Panc1 (cell line): ENCODE data around the gene ADAMTS13. TPM values are rescaled to one million over a fixed set of nuclear protein-coding genes. Genes with fewer than 3 reads are reported as not detected.

ENCODE experiments used
- ATAC-seq: fragments of 200-7000 bp; cut with Tn5 transposase; 2 replicates; pipeline ENCODE4 v1.9.1; 2020; ENCODE audit warnings: mild to moderate bottlenecking, moderate library complexity
- BruUV-seq: library from RNA; stranded (reverse); fragments of 400-500 nt; replicated peaks from 2 replicates; lab custom pipeline; 2021; lab: Mats Ljungman, UMichigan
- CTCF ChIA-PET: fragments of 300-600 bp; sonication (Branson Sonifier 250); formaldehyde crosslinking; loops from one replicate; lab custom pipeline; 2022; ENCODE audit warnings: antibody characterized with exemption; lab: Charles Lee
- POLR2A ChIA-PET: fragments of 300-600 bp; sonication (Branson Sonifier 250); formaldehyde crosslinking; loops from one replicate; lab custom pipeline; 2022; ENCODE audit warnings: antibody characterized with exemption; lab: Charles Lee
- DNase-seq: peaks from one replicate; pipeline ENCODE4 v3.0.0-alpha.2; 2010; ENCODE audit warnings: low read depth, low spot score
- H3K27ac ChIP-seq: 2 replicates; pipeline ENCODE4 v1.5.1; 2011; ENCODE audit warnings: mild to moderate bottlenecking, low read length, inconsistent platforms
- H3K27me3 ChIP-seq: fragments of 200-500 bp; sonication (Bioruptor generic); 2 replicates; pipeline ENCODE4 v1.6.0; 2014; ENCODE audit warnings: low read length, inconsistent platforms; ENCODE audit not compliant: control insufficient read depth, insufficient read depth
- H3K36me3 ChIP-seq: fragments of 200-500 bp; sonication (Bioruptor generic); 2 replicates; pipeline ENCODE4 v1.5.1; 2014; ENCODE audit warnings: inconsistent platforms, mild to moderate bottlenecking, low read length, moderate library complexity; ENCODE audit not compliant: control insufficient read depth, insufficient read depth
- H3K4me1 ChIP-seq: 2 replicates; pipeline ENCODE4 v1.5.1; 2011; ENCODE audit warnings: inconsistent platforms, mild to moderate bottlenecking, low read length, moderate library complexity; ENCODE audit not compliant: control insufficient read depth, insufficient read depth
- H3K4me3 ChIP-seq, 2 experiments: 2 replicates each; pipeline ENCODE4 v1.5.1; 2011 to 2012; ENCODE audit warnings: low read depth in 2 of 2, low read length in 2 of 2, mild to moderate bottlenecking in 2 of 2, inconsistent platforms in 1 of 2, moderate library complexity in 1 of 2
- H3K9me3 ChIP-seq: fragments of 200-500 bp; sonication (Bioruptor generic); 2 replicates; pipeline ENCODE4 v1.5.1; 2014; ENCODE audit warnings: low read depth, mild to moderate bottlenecking, inconsistent platforms, low read length, moderate library complexity; ENCODE audit not compliant: control insufficient read depth, insufficient read depth
- POLR2AphosphoS5 ChIP-seq: IDR thresholded peaks from 2 replicates; pipeline ENCODE4 v1.6.1; 2012; ENCODE audit warnings: mild to moderate bottlenecking, low read depth, low read length, moderate library complexity
- SIN3A ChIP-seq: IDR thresholded peaks from 2 replicates; pipeline ENCODE4 v1.6.1; 2012; ENCODE audit warnings: low read depth, mild to moderate bottlenecking, low read length, moderate library complexity, borderline replicate concordance; ENCODE audit not compliant: insufficient read depth
- TCF7L2 ChIP-seq: IDR thresholded peaks from 2 replicates; pipeline ENCODE4 v1.6.1; 2011; ENCODE audit warnings: mild to moderate bottlenecking, low read depth, low read length, inconsistent platforms
- in situ Hi-C: cut with HindIII; loops from 2 replicates; pipeline ENCODE4 v1.10.0; 2016; ENCODE audit warnings: low sequenced_read_pairs, low pct_unique_long_range_greater_than_20kb
- intact Hi-C: fragments of 100-400 bp; cut with micrococcal nuclease; formaldehyde crosslinking; loops from one replicate; pipeline ENCODE4 v1.10.0; 2022; ENCODE audit not compliant: unreplicated experiment
- total RNA-seq: library from RNA; stranded (reverse); gene quantifications from one replicate; pipeline ENCODE4 v1.2.1, GENCODE V29; 2021; ENCODE audit not compliant: unreplicated experiment
- TF ChIP-seq, protein P1 (sequence below): fragments of 450-650 bp; IDR thresholded peaks from 2 replicates; pipeline ENCODE4 v1.5.1; 2017; ENCODE audit warnings: mild to moderate bottlenecking
- TF ChIP-seq, protein P2 (sequence below), 2 experiments: IDR thresholded peaks; 2 replicates each; pipeline ENCODE4 v1.6.1; 2011 to 2012; ENCODE audit warnings: low read depth in 2 of 2, control low read depth in 1 of 2, low read length in 1 of 2, mild to moderate bottlenecking in 1 of 2, moderate library complexity in 1 of 2; ENCODE audit not compliant: insufficient read depth in 1 of 2

The ADAMTS13 gene
- total RNA-seq, 1 experiment from 2014 or later, result 3.4 TPM

DNA sequence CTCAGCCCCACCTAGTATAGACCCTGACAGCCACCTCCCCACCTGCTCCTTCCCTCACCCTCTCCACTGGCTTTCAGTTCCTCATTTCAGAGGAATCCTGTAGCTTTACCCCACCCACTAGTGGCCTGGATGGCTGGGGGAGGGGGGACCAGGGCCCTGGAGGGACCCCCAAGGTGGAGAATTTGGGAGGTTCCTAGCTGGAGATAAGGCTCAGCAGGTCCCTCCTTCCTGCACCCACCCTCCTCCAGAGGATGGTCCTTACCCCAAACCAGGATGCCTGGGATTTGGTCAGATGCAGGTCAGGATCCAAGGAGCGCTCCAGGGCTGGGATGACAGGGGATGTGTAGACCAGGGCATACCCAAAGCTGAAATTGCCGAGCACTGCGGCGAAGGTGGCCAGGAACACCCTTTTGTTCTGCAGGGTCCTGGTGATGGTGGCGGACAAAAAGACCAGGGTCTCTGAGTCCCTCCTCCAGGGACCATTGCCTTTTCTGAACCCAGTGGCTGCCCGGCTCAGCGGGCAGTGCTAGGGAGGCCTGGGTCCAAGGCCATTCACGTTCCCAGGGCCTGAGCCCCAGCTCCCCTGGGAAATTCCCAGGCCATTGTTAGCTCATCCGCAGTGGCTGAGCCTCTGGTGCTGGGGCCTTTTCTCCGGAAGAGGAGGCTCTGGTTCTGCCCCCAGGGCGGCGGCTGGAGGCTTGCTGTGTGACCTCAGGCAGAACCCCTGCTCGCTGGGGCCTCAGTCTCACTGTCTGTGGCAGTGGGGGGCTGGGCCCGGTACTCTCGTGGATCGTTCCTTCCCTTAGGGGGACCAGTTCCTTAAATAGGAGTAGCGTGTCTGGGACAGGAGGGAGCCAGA lies 56.1 kb downstream of the ADAMTS13 start:
- H3K4me1 ChIP-seq, result peaks cover 5% of the 10 kb centered on the region
- ChIA-PET CTCF (no interaction called here), POLR2A (no interaction called here)
- H3K4me3 ChIP-seq, result peak overlapping the region; percentile 61 to 68
- BruUV-seq, result no TSS peak
- H3K36me3 ChIP-seq, result no peaks in the 10 kb centered on the region; the same call in 1 of the 2 replicates
- H3K27me3 ChIP-seq, result no peaks in the 10 kb centered on the region
- DNase-seq (no peak), ATAC-seq (peak; percentile 29)
- TF ChIP-seq, protein P1, sequence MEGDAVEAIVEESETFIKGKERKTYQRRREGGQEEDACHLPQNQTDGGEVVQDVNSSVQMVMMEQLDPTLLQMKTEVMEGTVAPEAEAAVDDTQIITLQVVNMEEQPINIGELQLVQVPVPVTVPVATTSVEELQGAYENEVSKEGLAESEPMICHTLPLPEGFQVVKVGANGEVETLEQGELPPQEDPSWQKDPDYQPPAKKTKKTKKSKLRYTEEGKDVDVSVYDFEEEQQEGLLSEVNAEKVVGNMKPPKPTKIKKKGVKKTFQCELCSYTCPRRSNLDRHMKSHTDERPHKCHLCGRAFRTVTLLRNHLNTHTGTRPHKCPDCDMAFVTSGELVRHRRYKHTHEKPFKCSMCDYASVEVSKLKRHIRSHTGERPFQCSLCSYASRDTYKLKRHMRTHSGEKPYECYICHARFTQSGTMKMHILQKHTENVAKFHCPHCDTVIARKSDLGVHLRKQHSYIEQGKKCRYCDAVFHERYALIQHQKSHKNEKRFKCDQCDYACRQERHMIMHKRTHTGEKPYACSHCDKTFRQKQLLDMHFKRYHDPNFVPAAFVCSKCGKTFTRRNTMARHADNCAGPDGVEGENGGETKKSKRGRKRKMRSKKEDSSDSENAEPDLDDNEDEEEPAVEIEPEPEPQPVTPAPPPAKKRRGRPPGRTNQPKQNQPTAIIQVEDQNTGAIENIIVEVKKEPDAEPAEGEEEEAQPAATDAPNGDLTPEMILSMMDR, result no peak
- no peak for TF ChIP-seq TCF7L2
- no peak for TF ChIP-seq SIN3A
- in situ Hi-C loops, result no loop called here
- intact Hi-C loops, result no loop called here
- peak overlapping the region; percentile 85 for H3K27ac ChIP-seq
- H3K9me3 ChIP-seq, result no peaks in the 10 kb centered on the region

GRCh38 chr9:133478851-133479711 lies 56.9 kb downstream of the ADAMTS13 start, which contains the start of gene SLC2A6:
TSS of gene SLC2A6 (minus strand) at chr9:133479099. CDS start at chr9:133479059, 40 bp downstream.
- peaks cover 5% of the 10 kb centered on the region for H3K4me1 ChIP-seq
- H3K27me3 ChIP-seq, result no peaks in the 10 kb centered on the region
- no peaks in the 10 kb centered on the region for H3K9me3 ChIP-seq
- DNase-seq (no peak), ATAC-seq (peak; percentile 98)
- intact Hi-C loops, result no loop called here
- TF ChIP-seq POLR2AphosphoS5, result peak; percentile 46; the same call in 1 of the 2 replicates
- TF ChIP-seq, protein P1, result no peak
- peak within 1 kb of the TSS; percentile 85 for H3K27ac ChIP-seq
- no TSS peak for BruUV-seq
- ChIA-PET CTCF (no interaction called here), POLR2A (no interaction called here)
- no peaks in the 10 kb centered on the region; the same call in 1 of the 2 replicates for H3K36me3 ChIP-seq
- peak within 1 kb of the TSS; percentile 61 to 68 for H3K4me3 ChIP-seq
- in situ Hi-C loops, result no loop called here

DNA sequence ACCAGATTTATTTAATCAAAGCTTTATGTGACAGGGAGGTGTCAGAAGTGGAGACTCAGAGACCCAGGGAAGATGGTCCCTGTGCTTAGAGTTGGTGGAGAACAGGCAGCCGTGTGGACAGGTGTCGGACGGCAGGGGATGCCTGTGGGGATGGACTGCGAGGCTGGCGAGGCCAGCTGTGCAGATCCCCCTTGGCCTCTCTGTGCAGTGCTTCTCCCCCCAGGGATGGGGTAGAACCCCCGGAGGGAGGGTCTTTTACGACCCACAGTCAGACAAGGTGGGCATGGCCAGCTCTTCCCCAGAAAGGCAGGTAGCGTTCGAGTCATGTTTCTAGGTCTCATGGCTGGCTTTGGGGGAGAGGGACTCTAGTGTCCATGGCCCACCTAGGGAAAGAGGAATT lies 61.4 kb downstream of the ADAMTS13 start:
- no peak overlapping the region for H3K4me3 ChIP-seq
- no peak overlapping the region for H3K27ac ChIP-seq
- DNase-seq (no peak), ATAC-seq (no peak)
- TF ChIP-seq SIN3A (no peak), POLR2AphosphoS5 (no peak), TCF7L2 (no peak)
- TF ChIP-seq, protein P1, result no peak
- TF ChIP-seq, protein P2, sequence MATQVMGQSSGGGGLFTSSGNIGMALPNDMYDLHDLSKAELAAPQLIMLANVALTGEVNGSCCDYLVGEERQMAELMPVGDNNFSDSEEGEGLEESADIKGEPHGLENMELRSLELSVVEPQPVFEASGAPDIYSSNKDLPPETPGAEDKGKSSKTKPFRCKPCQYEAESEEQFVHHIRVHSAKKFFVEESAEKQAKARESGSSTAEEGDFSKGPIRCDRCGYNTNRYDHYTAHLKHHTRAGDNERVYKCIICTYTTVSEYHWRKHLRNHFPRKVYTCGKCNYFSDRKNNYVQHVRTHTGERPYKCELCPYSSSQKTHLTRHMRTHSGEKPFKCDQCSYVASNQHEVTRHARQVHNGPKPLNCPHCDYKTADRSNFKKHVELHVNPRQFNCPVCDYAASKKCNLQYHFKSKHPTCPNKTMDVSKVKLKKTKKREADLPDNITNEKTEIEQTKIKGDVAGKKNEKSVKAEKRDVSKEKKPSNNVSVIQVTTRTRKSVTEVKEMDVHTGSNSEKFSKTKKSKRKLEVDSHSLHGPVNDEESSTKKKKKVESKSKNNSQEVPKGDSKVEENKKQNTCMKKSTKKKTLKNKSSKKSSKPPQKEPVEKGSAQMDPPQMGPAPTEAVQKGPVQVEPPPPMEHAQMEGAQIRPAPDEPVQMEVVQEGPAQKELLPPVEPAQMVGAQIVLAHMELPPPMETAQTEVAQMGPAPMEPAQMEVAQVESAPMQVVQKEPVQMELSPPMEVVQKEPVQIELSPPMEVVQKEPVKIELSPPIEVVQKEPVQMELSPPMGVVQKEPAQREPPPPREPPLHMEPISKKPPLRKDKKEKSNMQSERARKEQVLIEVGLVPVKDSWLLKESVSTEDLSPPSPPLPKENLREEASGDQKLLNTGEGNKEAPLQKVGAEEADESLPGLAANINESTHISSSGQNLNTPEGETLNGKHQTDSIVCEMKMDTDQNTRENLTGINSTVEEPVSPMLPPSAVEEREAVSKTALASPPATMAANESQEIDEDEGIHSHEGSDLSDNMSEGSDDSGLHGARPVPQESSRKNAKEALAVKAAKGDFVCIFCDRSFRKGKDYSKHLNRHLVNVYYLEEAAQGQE (IDR thresholded peaks at IDR 0.05; ENCODE audit: insufficient read depth in 1 of 2, low read depth in 2 of 2, low read length in 1 of 2), result no peak
- peaks cover 2% of the 10 kb centered on the region; the same call in 1 of the 2 replicates for H3K4me1 ChIP-seq
- no peaks in the 10 kb centered on the region for H3K9me3 ChIP-seq
- H3K27me3 ChIP-seq, result no peaks in the 10 kb centered on the region
- in situ Hi-C loops (no loop called here), intact Hi-C loops (loop anchor here (10.0 kb wide), 1 partner anchor 129 kb away; the partner anchor contains the start of genes SURF1 and SURF2)
- ChIA-PET CTCF (no interaction called here), POLR2A (no interaction called here)
- H3K36me3 ChIP-seq, result no peaks in the 10 kb centered on the region; the same call in 1 of the 2 replicates
- no TSS peak for BruUV-seq
